IMR-90 (cell line): ENCODE results near the gene CCNE1. TPM values are rescaled to one million over a fixed set of nuclear protein-coding genes. Genes with fewer than 3 reads are reported as not detected.

Experiments used
- ATAC-seq: fragments of 200-7000 bp; cut with Tn5 transposase; 2 replicates; pipeline ENCODE4 v1.9.1; 2020; ENCODE audit warnings: low read depth, mild to moderate bottlenecking, moderate library complexity
- BruUV-seq: library from RNA; stranded (reverse); fragments of 400-500 nt; replicated peaks from 2 replicates; lab custom pipeline; 2021; lab: Mats Ljungman, UMichigan
- CTCF ChIA-PET: fragments of 300-600 bp; formaldehyde crosslinking; extraction: SDS; loops from one replicate; lab custom pipeline; 2021; ENCODE audit warnings: antibody characterized with exemption; lab: Yijun Ruan, JAX
- POLR2A ChIA-PET: fragments of 300-600 bp; sonication (Branson Sonifier 250); formaldehyde crosslinking; loops from one replicate; lab custom pipeline; 2022; ENCODE audit warnings: antibody characterized with exemption; ENCODE audit not compliant: unreplicated experiment; lab: Charles Lee
- DNase-seq: peaks from one replicate; pipeline ENCODE4 v3.0.0; 2013
- H2AFZ ChIP-seq: replicated peaks from 2 replicates; pipeline ENCODE3; 2013; ENCODE audit warnings: low read length, mild to moderate bottlenecking; ENCODE audit not compliant: poor library complexity
- H2AK5ac ChIP-seq: 2 replicates; pipeline ENCODE4 v1.6.1; 2013; ENCODE audit warnings: low read depth, low read length, inconsistent platforms
- H2AK9ac ChIP-seq: replicated peaks from 2 replicates; pipeline ENCODE3; 2013; ENCODE audit warnings: mild to moderate bottlenecking, low read depth, low read length, moderate library complexity; ENCODE audit not compliant: poor library complexity
- H2BK120ac ChIP-seq: 2 replicates; pipeline ENCODE4 v1.6.1; 2013; ENCODE audit warnings: low read depth, low read length, inconsistent platforms
- H2BK15ac ChIP-seq: 3 replicates; pipeline ENCODE4 v1.6.1; 2013; ENCODE audit warnings: low read depth, low read length, inconsistent platforms
- H2BK20ac ChIP-seq: 2 replicates; pipeline ENCODE4 v1.6.1; 2013; ENCODE audit warnings: low read depth, mild to moderate bottlenecking, inconsistent platforms, low read length, moderate library complexity
- H2BK5ac ChIP-seq: 2 replicates; pipeline ENCODE4 v1.6.1; 2013; ENCODE audit warnings: mild to moderate bottlenecking, low read depth, low read length, inconsistent platforms; ENCODE audit not compliant: poor library complexity, severe bottlenecking
- H3K14ac ChIP-seq: replicated peaks from 2 replicates; pipeline ENCODE4 v1.6.1; 2013; ENCODE audit warnings: low read depth, low read length, inconsistent platforms
- H3K18ac ChIP-seq: 2 replicates; pipeline ENCODE4 v1.6.1; 2013; ENCODE audit warnings: low read depth, low read length, control low read depth
- H3K23ac ChIP-seq: 2 replicates; pipeline ENCODE4 v1.6.1; 2013; ENCODE audit warnings: low read depth, low read length, inconsistent platforms
- H3K27ac ChIP-seq: 2 replicates; pipeline ENCODE4 v1.5.1; 2013; ENCODE audit warnings: mild to moderate bottlenecking, control low read depth, low read length; ENCODE audit not compliant: insufficient read depth
- H3K27me3 ChIP-seq: 2 replicates; pipeline ENCODE4 v1.6.1; 2013; ENCODE audit warnings: low read length; ENCODE audit not compliant: control insufficient read depth, insufficient read depth
- H3K36me3 ChIP-seq: 2 replicates; pipeline ENCODE4 v1.6.1; 2013; ENCODE audit warnings: low read length, mixed read lengths; ENCODE audit not compliant: control insufficient read depth, insufficient read depth
- H3K4ac ChIP-seq: 2 replicates; pipeline ENCODE4 v1.6.1; 2013; ENCODE audit warnings: low read depth, low read length, inconsistent platforms
- H3K4me1 ChIP-seq: 2 replicates; pipeline ENCODE4 v1.6.1; 2013; ENCODE audit warnings: low read length, mixed read lengths; ENCODE audit not compliant: control insufficient read depth, insufficient read depth
- H3K4me2 ChIP-seq: 2 replicates; pipeline ENCODE4 v1.6.1; 2013; ENCODE audit warnings: low read depth, mild to moderate bottlenecking, control low read depth, low read length, moderate library complexity
- H3K4me3 ChIP-seq: 2 replicates; pipeline ENCODE4 v1.5.1; 2013; ENCODE audit warnings: low read depth, mild to moderate bottlenecking, control low read depth, low read length, moderate library complexity; ENCODE audit not compliant: insufficient read depth
- H3K56ac ChIP-seq: 2 replicates; pipeline ENCODE4 v1.6.1; 2013; ENCODE audit warnings: low read length, inconsistent platforms; ENCODE audit not compliant: insufficient read depth; ENCODE audit errors: extremely low read depth
- H3K79me1 ChIP-seq, 2 experiments: 2 replicates each; pipeline ENCODE4 v1.6.1; 2013; ENCODE audit warnings: low read length in 2 of 2, inconsistent platforms in 1 of 2, low read depth in 1 of 2
- H3K9ac ChIP-seq: 2 replicates; pipeline ENCODE4 v1.6.1; 2013; ENCODE audit warnings: low read depth, low read length, control low read depth
- H3K9me1 ChIP-seq: 2 replicates; pipeline ENCODE4 v1.6.1; 2013; ENCODE audit warnings: low read length, inconsistent platforms; ENCODE audit not compliant: insufficient read depth
- H3K9me3 ChIP-seq: 2 replicates; pipeline ENCODE4 v1.6.1; 2013; ENCODE audit warnings: low read length; ENCODE audit not compliant: control insufficient read depth, insufficient read depth
- H4K20me1 ChIP-seq: 2 replicates; pipeline ENCODE4 v1.6.1; 2013; ENCODE audit warnings: low read length, inconsistent platforms; ENCODE audit not compliant: insufficient read depth
- H4K5ac ChIP-seq: 2 replicates; pipeline ENCODE4 v1.6.1; 2013; ENCODE audit warnings: mild to moderate bottlenecking, low read depth, low read length, control low read depth
- H4K8ac ChIP-seq, 2 experiments: 2 replicates each; pipeline ENCODE4 v1.6.1; 2013; ENCODE audit warnings: low read depth in 2 of 2, low read length in 2 of 2, control low read depth in 1 of 2, inconsistent platforms in 1 of 2
- H4K91ac ChIP-seq: 2 replicates; pipeline ENCODE4 v1.6.1; 2013; ENCODE audit warnings: low read depth, low read length, inconsistent platforms; ENCODE audit not compliant: insufficient read depth
- BHLHE40 ChIP-seq: fragments of 150-350 bp; IDR thresholded peaks from 2 replicates; pipeline ENCODE4 v1.6.1; 2016; ENCODE audit warnings: mild to moderate bottlenecking, low read depth, low read length
- CEBPB ChIP-seq: IDR thresholded peaks from 2 replicates; pipeline ENCODE4 v1.6.1; 2012; ENCODE audit warnings: low read depth, low read length, improper control_type of control experiment
- CHD1 ChIP-seq: IDR thresholded peaks from 2 replicates; pipeline ENCODE4 v1.6.1; 2012; ENCODE audit warnings: low read depth, low read length, improper control_type of control experiment
- CTCF ChIP-seq: conservative IDR thresholded peaks from 2 replicates; pipeline ENCODE4 v1.5.1; 2012; ENCODE audit warnings: mild to moderate bottlenecking, low read depth, low read length, improper control_type of control experiment
- ELK1 ChIP-seq: fragments of 150-350 bp; IDR thresholded peaks from 2 replicates; pipeline ENCODE4 v1.6.1; 2016; ENCODE audit warnings: low read depth, mild to moderate bottlenecking, low read length, moderate library complexity, borderline replicate concordance
- FOS ChIP-seq: fragments of 150-350 bp; IDR thresholded peaks from 2 replicates; pipeline ENCODE4 v1.6.1; 2016; ENCODE audit warnings: low read depth, low read length
- MAFK ChIP-seq: IDR thresholded peaks from 2 replicates; pipeline ENCODE4 v1.6.1; 2012; ENCODE audit warnings: low read depth, low read length, improper control_type of control experiment
- MAZ ChIP-seq: IDR thresholded peaks from 2 replicates; pipeline ENCODE4 v1.6.1; 2012; ENCODE audit warnings: low read depth, mild to moderate bottlenecking, low read length, improper control_type of control experiment, moderate library complexity, borderline replicate concordance
- MXI1 ChIP-seq: IDR thresholded peaks from 2 replicates; pipeline ENCODE4 v1.6.1; 2012; ENCODE audit warnings: low read depth, mild to moderate bottlenecking, low read length, moderate library complexity, borderline replicate concordance
- NFE2L2 ChIP-seq: fragments of 150-350 bp; IDR thresholded peaks from 2 replicates; pipeline ENCODE4 v1.6.1; 2016; ENCODE audit warnings: low read depth, mild to moderate bottlenecking, low read length
- POLR2A ChIP-seq: IDR thresholded peaks from 2 replicates; pipeline ENCODE4 v1.6.1; 2012; ENCODE audit warnings: mild to moderate bottlenecking, low read depth, low read length
- RAD21 ChIP-seq: IDR thresholded peaks from 2 replicates; pipeline ENCODE4 v1.6.1; 2012; ENCODE audit warnings: low read length, improper control_type of control experiment
- RCOR1 ChIP-seq: IDR thresholded peaks from 2 replicates; pipeline ENCODE4 v1.6.1; 2012; ENCODE audit warnings: mild to moderate bottlenecking, low read length, improper control_type of control experiment; ENCODE audit not compliant: insufficient replicate concordance
- RFX5 ChIP-seq: IDR thresholded peaks from 2 replicates; pipeline ENCODE4 v1.8.0; 2012; ENCODE audit warnings: low read depth, mild to moderate bottlenecking, low read length, moderate library complexity
- SMC3 ChIP-seq: fragments of 150-350 bp; IDR thresholded peaks from 2 replicates; pipeline ENCODE4 v1.6.1; 2016; ENCODE audit warnings: low read depth, mild to moderate bottlenecking, antibody characterized with exemption, low read length, moderate library complexity
- USF2 ChIP-seq: fragments of 150-350 bp; IDR thresholded peaks from 2 replicates; pipeline ENCODE4 v1.6.1; 2017; ENCODE audit warnings: mild to moderate bottlenecking, antibody characterized with exemption, low read length, low read depth
- WGBS, 2 experiments: methylation state at CpG; one replicate each; pipeline versions ENCODE4 v1.1.5 to v1.1.7; 2013; ENCODE audit warnings: missing lambda C conversion rate in 2 of 2; ENCODE audit not compliant: insufficient read length in 1 of 2; ENCODE audit errors: extremely low coverage in 2 of 2; 5-methylcytosine and 5-hydroxymethylcytosine counted together
- dilution Hi-C: fragments of 300-500 bp; cut with HindIII; formaldehyde crosslinking; loops from one replicate; pipeline ENCODE4 v1.14.3; 2018; ENCODE audit warnings: low sequenced_read_pairs; ENCODE audit not compliant: unreplicated experiment
- in situ Hi-C: fragments of 300-500 bp; cut with MboI; formaldehyde crosslinking; loops from 3 replicates; pipeline ENCODE4 v1.14.3; 2019; ENCODE audit warnings: low sequenced_read_pairs, inconsistent platforms, mixed read lengths
- intact Hi-C: fragments of 100-400 bp; cut with micrococcal nuclease; formaldehyde crosslinking; loops from 2 replicates; pipeline ENCODE4 v1.10.0; 2022
- polyA plus RNA-seq, 3 experiments: library from polyadenylated mRNA; depleted of rRNA; stranded (reverse); fragments of >200 nt; gene quantifications; 2 replicates each; pipeline ENCODE4 v1.2.3, GENCODE V29; 2012; ENCODE audit warnings: low replicate concordance in 1 of 3
- total RNA-seq: library from RNA; depleted of rRNA; stranded (reverse); fragments of >200 nt; gene quantifications from 2 replicates; pipeline ENCODE4 v1.2.3, GENCODE V29; 2012

The CCNE1 gene
- total and polyA plus RNA-seq, 2 of the 4 experiments (the other 2 are of a cell fraction): 6.8 to 7.0 TPM

- no peaks in the 10 kb centered on the region for H3K9me1 ChIP-seq
- H3K79me1 ChIP-seq: no peaks in the 10 kb centered on the region
- no peak overlapping the region for H2AK9ac ChIP-seq
- no TSS peak for BruUV-seq
- no peaks in the 10 kb centered on the region for H3K36me3 ChIP-seq
- WGBS, 2 experiments: 0% methylated on average over 1 of the region's 6 CpGs; no CpG with 5 or more reads in 1 of the 2 experiments
- intact Hi-C loops (no loop called here), in situ Hi-C loops (loop anchor here (10.0 kb wide), 1 partner anchor 877 kb away; no protein-coding TSS in a partner anchor), dilution Hi-C loops (no loop called here)
- H3K27ac ChIP-seq: no peak overlapping the region
- no peak overlapping the region for H3K18ac ChIP-seq
- H3K9ac ChIP-seq: no peak overlapping the region
- H3K4me2 ChIP-seq: no peak overlapping the region
- ATAC-seq (no peak), DNase-seq (no peak)
- H3K9me3 ChIP-seq: no peaks in the 10 kb centered on the region
- no peaks in the 10 kb centered on the region for H4K20me1 ChIP-seq
- H3K4ac ChIP-seq: no peak overlapping the region
- no peak overlapping the region for H2BK20ac ChIP-seq
- H2AFZ ChIP-seq: no peak overlapping the region
- H2BK5ac ChIP-seq: no peak overlapping the region
- ChIA-PET CTCF (no interaction called here), POLR2A (no interaction called here)
- H3K4me3 ChIP-seq: no peak overlapping the region
- no peak overlapping the region for H4K91ac ChIP-seq
- no peak overlapping the region for H4K5ac ChIP-seq
- no peaks in the 10 kb centered on the region; the same call in 1 of the 2 replicates for H3K4me1 ChIP-seq
- H2AK5ac ChIP-seq: no peak overlapping the region
- H2BK15ac ChIP-seq: no peak overlapping the region
- H3K27me3 ChIP-seq: peaks cover 2% of the 10 kb centered on the region; the same call in 1 of the 2 replicates
- TF ChIP-seq FOS (no peak), BHLHE40 (no peak), CHD1 (no peak), POLR2A (no peak), SMC3 (no peak), NFE2L2 (no peak), RAD21 (no peak), USF2 (no peak), MXI1 (no peak), RFX5 (no peak), MAZ (no peak), CTCF (no peak), ELK1 (no peak), RCOR1 (no peak), MAFK (no peak), CEBPB (no peak)
- H3K14ac ChIP-seq: no peak overlapping the region
- no peak overlapping the region for H4K8ac ChIP-seq
- no peak overlapping the region for H2BK120ac ChIP-seq
- H3K23ac ChIP-seq: no peak overlapping the region
- H3K56ac ChIP-seq: no peak overlapping the region
Measured at GRCh38 chr19:29777781-29778309, 33.9 kb upstream of the CCNE1 start.
